WTC11 (cell line): ENCODE data around the gene ITCH. TPM values are rescaled to one million over a fixed set of nuclear protein-coding genes. Genes with fewer than 3 reads are reported as not detected.

Source experiments
- ATAC-seq: fragments of 200-7000 bp; cut with Tn5 transposase; 2 replicates; pipeline ENCODE4 v1.10.0; 2021; ENCODE audit warnings: mild to moderate bottlenecking, moderate library complexity
- CTCF ChIA-PET: fragments of 300-600 bp; sonication (Branson Sonifier 250); formaldehyde crosslinking; loops from one replicate; lab custom pipeline; 2021; ENCODE audit warnings: antibody characterized with exemption; lab: Charles Lee
- POLR2A ChIA-PET: fragments of 350-600 bp; sonication (Branson Sonifier 250); formaldehyde crosslinking; loops from one replicate; lab custom pipeline; 2021; ENCODE audit warnings: antibody characterized with exemption; lab: Charles Lee
- DNase-seq: peaks from one replicate; pipeline ENCODE4 v3.0.0; 2021; ENCODE audit warnings: low spot score
- H3K27ac Mint-ChIP-seq: 2 replicates; pipeline ENCODE4 v1.8.0; 2021; ENCODE audit warnings: mixed read lengths
- H3K27me3 Mint-ChIP-seq: 2 replicates; pipeline ENCODE4 v1.8.0; 2021; ENCODE audit warnings: low read depth, mild to moderate bottlenecking, moderate library complexity, mixed read lengths
- H3K36me3 Mint-ChIP-seq: 2 replicates; pipeline ENCODE4 v1.8.0; 2021; ENCODE audit warnings: mixed read lengths
- H3K4me1 Mint-ChIP-seq: 2 replicates; pipeline ENCODE4 v1.8.0; 2022; ENCODE audit warnings: mixed read lengths
- H3K4me3 Mint-ChIP-seq: 2 replicates; pipeline ENCODE4 v1.8.0; 2021; ENCODE audit warnings: mild to moderate bottlenecking, moderate library complexity, mixed read lengths
- H3K9me3 Mint-ChIP-seq: 2 replicates; pipeline ENCODE4 v1.8.0; 2021; ENCODE audit warnings: mixed read lengths
- AR ChIP-seq: fragments of 250-450 bp; sonication (Bioruptor Pico); IDR thresholded peaks from 2 replicates; pipeline ENCODE4 v1.9.0; 2021; ENCODE audit warnings: mild to moderate bottlenecking
- CDX4 ChIP-seq: fragments of 250-450 bp; sonication (Bioruptor Pico); IDR thresholded peaks from 2 replicates; pipeline ENCODE4 v1.9.0; 2021; ENCODE audit warnings: moderate library complexity, mild to moderate bottlenecking, inconsistent platforms, borderline replicate concordance
- ELF4 ChIP-seq: sonication (generic); formaldehyde crosslinking; IDR thresholded peaks from 2 replicates; pipeline ENCODE4 v1.8.1; 2022; ENCODE audit warnings: low read depth, mild to moderate bottlenecking, moderate library complexity, missing genetic modification reagents
- ESRRA ChIP-seq: sonication (generic); formaldehyde crosslinking; IDR thresholded peaks from 2 replicates; pipeline ENCODE4 v1.8.1; 2022; ENCODE audit warnings: mild to moderate bottlenecking, missing genetic modification reagents, borderline replicate concordance
- ETV6 ChIP-seq: sonication (generic); formaldehyde crosslinking; IDR thresholded peaks from 2 replicates; pipeline ENCODE4 v1.8.1; 2022; ENCODE audit warnings: mild to moderate bottlenecking, missing genetic modification reagents
- FOXJ3 ChIP-seq: sonication (generic); formaldehyde crosslinking; IDR thresholded peaks from 2 replicates; pipeline ENCODE4 v1.9.0; 2021; ENCODE audit warnings: missing genetic modification reagents, mild to moderate bottlenecking, borderline replicate concordance
- GABPB1 ChIP-seq: sonication (generic); formaldehyde crosslinking; IDR thresholded peaks from 2 replicates; pipeline ENCODE4 v1.8.1; 2023; ENCODE audit warnings: mild to moderate bottlenecking, missing genetic modification reagents
- GRHL2 ChIP-seq: fragments of 250-450 bp; sonication (Bioruptor Pico); IDR thresholded peaks from 2 replicates; pipeline ENCODE4 v1.8.0; 2022; ENCODE audit warnings: mild to moderate bottlenecking, moderate library complexity; ENCODE audit not compliant: insufficient replicate concordance, severe bottlenecking
- GTF2I ChIP-seq: fragments of 250-450 bp; sonication (Bioruptor Pico); conservative IDR thresholded peaks from 2 replicates; pipeline ENCODE4 v1.4.0; 2021; ENCODE audit warnings: mild to moderate bottlenecking
- MAX ChIP-seq: sonication (generic); formaldehyde crosslinking; IDR thresholded peaks from 2 replicates; pipeline ENCODE4 v1.8.0; 2022; ENCODE audit warnings: mild to moderate bottlenecking, missing genetic modification reagents
- MYBL2 ChIP-seq: sonication (generic); formaldehyde crosslinking; IDR thresholded peaks from 2 replicates; pipeline ENCODE4 v1.8.1; 2023; ENCODE audit warnings: mild to moderate bottlenecking, moderate library complexity, missing genetic modification reagents
- NFATC4 ChIP-seq: fragments of 250-450 bp; sonication (Bioruptor Pico); IDR thresholded peaks from 2 replicates; pipeline ENCODE4 v1.9.0; 2021; ENCODE audit warnings: mild to moderate bottlenecking
- NFE2L1 ChIP-seq: sonication (generic); formaldehyde crosslinking; IDR thresholded peaks from 2 replicates; pipeline ENCODE4 v1.8.1; 2023; ENCODE audit warnings: missing genetic modification reagents
- TP53 ChIP-seq: sonication (generic); formaldehyde crosslinking; IDR thresholded peaks from 2 replicates; pipeline ENCODE4 v1.8.1; 2023; ENCODE audit warnings: mild to moderate bottlenecking, missing genetic modification reagents
- ZBTB43 ChIP-seq: sonication (generic); formaldehyde crosslinking; IDR thresholded peaks from 2 replicates; pipeline ENCODE4 v1.8.1; 2023; ENCODE audit warnings: mild to moderate bottlenecking, missing genetic modification reagents
- ZNF121 ChIP-seq: sonication (generic); formaldehyde crosslinking; IDR thresholded peaks from 2 replicates; pipeline ENCODE4 v1.8.0; 2023; ENCODE audit warnings: missing genetic modification reagents
- ZNF138 ChIP-seq: sonication (generic); formaldehyde crosslinking; conservative IDR thresholded peaks from 2 replicates; pipeline ENCODE4 v1.8.1; 2022; ENCODE audit warnings: mild to moderate bottlenecking, moderate library complexity, missing genetic modification reagents
- ZNF219 ChIP-seq: sonication (generic); formaldehyde crosslinking; IDR thresholded peaks from 2 replicates; pipeline ENCODE4 v1.8.0; 2023; ENCODE audit warnings: missing genetic modification reagents, mild to moderate bottlenecking, borderline replicate concordance
- ZNF317 ChIP-seq: sonication (generic); formaldehyde crosslinking; IDR thresholded peaks from 2 replicates; pipeline ENCODE4 v1.8.1; 2023; ENCODE audit warnings: low read depth, mild to moderate bottlenecking, moderate library complexity, missing genetic modification reagents, borderline replicate concordance
- ZNF396 ChIP-seq: fragments of 250-450 bp; sonication (Bioruptor Pico); IDR thresholded peaks from 2 replicates; pipeline ENCODE4 v1.8.0; 2021; ENCODE audit warnings: mild to moderate bottlenecking, moderate library complexity, borderline replicate concordance
- ZNF416 ChIP-seq: fragments of 250-450 bp; sonication (Bioruptor Pico); IDR thresholded peaks from 2 replicates; pipeline ENCODE4 v1.9.0; 2021; ENCODE audit warnings: mild to moderate bottlenecking, inconsistent platforms
- ZNF425 ChIP-seq: fragments of 250-450 bp; sonication (Bioruptor Pico); conservative IDR thresholded peaks from 2 replicates; pipeline ENCODE4 v1.9.0; 2021; ENCODE audit warnings: mild to moderate bottlenecking
- ZNF512 ChIP-seq: sonication (generic); formaldehyde crosslinking; IDR thresholded peaks from 2 replicates; pipeline ENCODE4 v1.8.1; 2022; ENCODE audit warnings: missing genetic modification reagents, borderline replicate concordance
- total RNA-seq: library from RNA; stranded (reverse); gene quantifications from 3 replicates; pipeline ENCODE4 v1.2.3, GENCODE V29; 2021

ITCH gene
- total RNA-seq, 1 experiment from 2014 or later = 35.8 TPM

- DNase-seq (no peak), ATAC-seq (no peak)
- peaks cover 9% of the 10 kb centered on the region for H3K4me1 Mint-ChIP-seq
- H3K36me3 Mint-ChIP-seq = peaks cover 32% of the 10 kb centered on the region
- ChIA-PET CTCF (interaction anchor here (0.6 to 4.0 kb wide), 5 partner anchors 9 to 335 kb away, joined by 3 to 104 read pairs (median 6); partner anchors contain the start of gene DYNLRB1), POLR2A (no interaction called here)
- no peaks in the 10 kb centered on the region for H3K27me3 Mint-ChIP-seq
- TF ChIP-seq ZNF425 (CRISPR knock-in tag) (no peak), ELF4 (CRISPR knock-in tag) (no peak), ETV6 (CRISPR knock-in tag) (no peak), ZNF219 (CRISPR knock-in tag) (no peak)
- no peaks in the 10 kb centered on the region for H3K9me3 Mint-ChIP-seq
- peak overlapping the region; percentile 60 for H3K27ac Mint-ChIP-seq
- H3K4me3 Mint-ChIP-seq = no peak overlapping the region
Observed at GRCh38 chr20:34525342-34525708, 162.3 kb downstream of the ITCH start.

- ATAC-seq (no peak), DNase-seq (no peak)
- ChIA-PET POLR2A (no interaction called here), CTCF (interaction anchor here (1.4 to 2.3 kb wide), 3 partner anchors 10 to 335 kb away, joined by 4 to 7 read pairs (median 6); partner anchors contain the start of gene DYNLRB1)
- peaks cover 32% of the 10 kb centered on the region for H3K36me3 Mint-ChIP-seq
- H3K4me1 Mint-ChIP-seq = peaks cover 9% of the 10 kb centered on the region
- TF ChIP-seq ESRRA (CRISPR knock-in tag) = no peak
- no peak for TF ChIP-seq CDX4 (CRISPR knock-in tag)
- peak; percentile 77 for TF ChIP-seq GABPB1
- H3K4me3 Mint-ChIP-seq = no peak overlapping the region
- H3K27ac Mint-ChIP-seq = peak overlapping the region; percentile 60
- H3K27me3 Mint-ChIP-seq = no peaks in the 10 kb centered on the region
- no peaks in the 10 kb centered on the region for H3K9me3 Mint-ChIP-seq
Observed at GRCh38 chr20:34525709-34526416, 162.8 kb downstream of the ITCH start.

- H3K27me3 Mint-ChIP-seq = no peaks in the 10 kb centered on the region
- ChIA-PET CTCF (interaction anchor here (0.8 to 2.3 kb wide), 2 partner anchors 186 to 336 kb away, joined by 5 to 6 read pairs; no protein-coding TSS in a partner anchor), POLR2A (no interaction called here)
- peaks cover 32% of the 10 kb centered on the region for H3K36me3 Mint-ChIP-seq
- peaks cover 9% of the 10 kb centered on the region for H3K4me1 Mint-ChIP-seq
- H3K9me3 Mint-ChIP-seq = no peaks in the 10 kb centered on the region
- ATAC-seq = no peak
- no peak overlapping the region; the same call in 1 of the 2 replicates for H3K27ac Mint-ChIP-seq
- no peak overlapping the region for H3K4me3 Mint-ChIP-seq
- DNase-seq = no peak
- no peak for TF ChIP-seq TP53 (CRISPR knock-in tag)
- TF ChIP-seq ZNF317 (CRISPR knock-in tag) = no peak
- no peak for TF ChIP-seq ZBTB43 (CRISPR knock-in tag)
- TF ChIP-seq FOXJ3 (CRISPR knock-in tag) = no peak
- no peak for TF ChIP-seq ZNF138 (CRISPR knock-in tag)
- TF ChIP-seq NFE2L1 (CRISPR knock-in tag) = no peak
- TF ChIP-seq ZNF512 (CRISPR knock-in tag) = no peak
- TF ChIP-seq GTF2I (CRISPR knock-in tag) = no peak
- no peak for TF ChIP-seq ZNF219 (CRISPR knock-in tag)
- no peak for TF ChIP-seq ZNF416
- TF ChIP-seq ELF4 (CRISPR knock-in tag) = no peak
- no peak for TF ChIP-seq NFATC4 (CRISPR knock-in tag)
- no peak for TF ChIP-seq AR
- no peak for TF ChIP-seq MAX (CRISPR knock-in tag)
- no peak for TF ChIP-seq MYBL2 (CRISPR knock-in tag)
- no peak for TF ChIP-seq GRHL2 (CRISPR knock-in tag)
- TF ChIP-seq ZNF121 (CRISPR knock-in tag) = no peak
- TF ChIP-seq ZNF396 (CRISPR knock-in tag) = no peak
Observed at GRCh38 chr20:34526466-34526865, 163.4 kb downstream of the ITCH start.
